Measurements from ENCODE around the gene C4A.
"Not testable (repeated sequence)": the region's sequence is repeated elsewhere in the genome, so short reads cannot be mapped to it uniquely, and the experiment has no call there.

- not testable (repeated sequence) for TF ChIP-seq CTCF (IDR thresholded peaks at IDR 0.05; ENCODE audit: low read depth, low read length); POLR2A (IDR thresholded peaks at IDR 0.05; ENCODE audit: extremely low read depth, insufficient read length); MAX (IDR thresholded peaks at IDR 0.05; ENCODE audit: low read depth, low read length)
Observed at GRCh38 chr6:32010856-32011530, 29.1 kb downstream of the C4A start.
